ENCODE measurements around the gene PRRC2B.
"Not testable (repeated sequence)": the region's sequence is repeated elsewhere in the genome, so short reads cannot be mapped to it uniquely, and the experiment has no call there.

The PRRC2B gene

GRCh38 chr9:131438190-131438589, 44.3 kb downstream of the PRRC2B start:
- DNase-seq = no peak

GRCh38 chr9:131439224-131439623, 45.3 kb downstream of the PRRC2B start:
- DNase-seq = no peak

- DNase-seq = no peak
Measured at GRCh38 chr9:131441441-131441840, 47.6 kb downstream of the PRRC2B start.

GRCh38 chr9:131442351-131442750, 48.5 kb downstream of the PRRC2B start:
- no peak for DNase-seq

GRCh38 chr9:131443648-131444047, 49.8 kb downstream of the PRRC2B start:
- no peak for DNase-seq

- DNase-seq = no peak
Measured at GRCh38 chr9:131446276-131446675, 52.4 kb downstream of the PRRC2B start.

- DNase-seq = no peak
Measured at GRCh38 chr9:131447148-131447547, 53.3 kb downstream of the PRRC2B start.

GRCh38 chr9:131447600-131447999, 53.7 kb downstream of the PRRC2B start:
- no peak for DNase-seq

- no peak for DNase-seq
Measured at GRCh38 chr9:131448818-131449217, 54.9 kb downstream of the PRRC2B start.

DNA sequence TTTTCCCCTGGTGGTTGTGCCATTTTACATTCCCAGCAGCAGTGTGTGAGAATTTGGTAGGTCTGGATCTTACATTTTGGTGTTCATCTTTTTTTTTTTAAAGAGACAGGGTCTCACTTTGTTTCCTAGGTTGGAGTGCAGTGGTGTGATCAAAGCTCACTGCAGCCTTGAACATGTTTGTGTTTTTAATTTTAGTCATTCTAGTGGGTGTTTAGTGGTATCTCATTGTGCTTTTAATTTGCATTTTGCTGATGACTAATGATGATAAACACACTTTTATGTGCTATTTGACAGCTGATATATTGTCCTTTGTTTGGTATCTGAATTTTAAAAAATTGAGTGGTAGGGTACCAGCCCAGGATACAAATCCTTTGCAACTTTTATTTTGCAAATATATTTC, 55.4 kb downstream of the PRRC2B start:
- DNase-seq = no peak

DNA sequence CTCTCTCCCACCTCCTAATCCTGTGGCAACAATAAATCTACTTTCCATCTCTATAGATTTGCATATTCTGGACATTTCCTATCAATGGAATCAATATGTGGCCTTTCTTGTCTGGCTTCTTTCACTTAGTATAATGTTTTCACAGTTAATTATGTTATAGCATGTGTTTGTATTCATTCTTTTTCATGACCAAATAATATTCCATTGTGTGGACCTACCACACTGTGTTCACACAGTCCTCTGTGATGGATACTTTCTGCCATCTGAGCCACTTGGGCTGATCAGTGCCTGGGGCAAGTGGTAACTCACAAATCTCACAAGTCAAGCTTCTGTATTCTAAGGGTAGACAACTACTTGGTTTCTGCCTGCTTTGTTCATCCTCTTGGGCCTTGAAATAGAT, 60.1 kb downstream of the PRRC2B start:
- no peak for DNase-seq

DNA sequence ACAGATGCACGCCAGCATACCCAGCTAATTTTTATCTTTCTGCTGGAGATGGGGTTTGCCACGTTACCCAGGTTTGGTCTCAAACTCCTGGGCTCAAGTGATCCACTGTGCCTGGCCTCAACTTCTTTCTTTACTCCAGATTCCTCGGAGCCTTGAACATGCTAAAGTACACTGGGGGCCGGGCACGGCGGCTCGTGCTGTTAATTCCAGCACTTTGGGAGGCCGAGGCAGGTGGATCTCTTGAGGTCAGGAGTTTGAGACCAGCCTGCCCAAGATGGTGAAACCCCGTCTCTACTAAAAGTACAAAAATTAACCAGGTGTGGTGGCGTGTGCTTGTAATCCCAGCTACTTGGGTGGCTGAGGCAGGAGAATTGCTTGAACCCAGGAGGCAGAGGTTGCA, 61.8 kb downstream of the PRRC2B start:
- not testable (repeated sequence) for DNase-seq

- no peak for DNase-seq
Measured at GRCh38 chr9:131457746-131458145, 63.9 kb downstream of the PRRC2B start.

GRCh38 chr9:131459056-131459455, 65.2 kb downstream of the PRRC2B start:
- DNase-seq = no peak

DNA sequence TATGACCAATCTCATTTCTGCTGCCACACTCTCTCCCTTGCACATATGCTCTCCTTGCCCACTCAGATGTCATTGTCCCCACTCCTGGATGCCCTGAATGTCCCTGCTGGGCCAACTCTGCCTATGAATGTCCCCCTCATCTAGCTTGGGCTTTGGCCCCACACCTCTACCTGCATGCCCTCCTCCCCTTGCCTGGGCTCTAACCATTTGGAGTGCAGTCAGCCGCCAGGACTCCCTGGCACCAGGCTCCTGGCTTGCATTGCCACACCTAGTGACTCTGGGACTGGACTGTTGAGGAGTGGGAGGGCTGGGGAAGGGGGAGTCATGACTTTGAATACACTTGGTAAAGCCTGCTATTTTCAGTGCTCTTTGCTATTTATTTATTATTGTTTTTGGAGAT, 67.3 kb downstream of the PRRC2B start:
- no peak for DNase-seq

GRCh38 chr9:131464354-131465000, 70.6 kb downstream of the PRRC2B start:
- DNase-seq = no peak

DNA sequence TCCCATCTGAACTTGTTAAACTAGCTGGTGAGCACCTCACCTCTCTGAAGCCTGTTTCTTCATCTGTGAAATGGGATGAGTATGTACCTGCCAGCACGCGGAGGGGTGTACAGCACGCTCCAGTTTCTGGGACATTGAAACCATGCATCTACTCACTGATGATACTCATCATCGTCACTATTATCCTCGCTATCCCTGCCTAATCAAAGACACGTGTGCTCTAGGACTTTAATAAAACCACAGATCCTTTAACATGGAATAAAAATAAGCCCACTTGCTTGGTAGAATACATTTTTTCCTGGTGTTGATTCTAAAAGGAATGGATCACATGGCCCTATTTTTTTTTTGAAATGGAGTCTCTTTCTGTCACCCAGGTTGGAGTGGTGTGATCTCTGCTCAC, 71.5 kb downstream of the PRRC2B start:
- no peak for DNase-seq

GRCh38 chr9:131467214-131467935, 73.5 kb downstream of the PRRC2B start:
- DNase-seq = no peak

- no peak for DNase-seq
Measured at GRCh38 chr9:131468031-131468430, 74.1 kb downstream of the PRRC2B start.

- no peak for DNase-seq
Measured at GRCh38 chr9:131469356-131469755, 75.5 kb downstream of the PRRC2B start.

DNA sequence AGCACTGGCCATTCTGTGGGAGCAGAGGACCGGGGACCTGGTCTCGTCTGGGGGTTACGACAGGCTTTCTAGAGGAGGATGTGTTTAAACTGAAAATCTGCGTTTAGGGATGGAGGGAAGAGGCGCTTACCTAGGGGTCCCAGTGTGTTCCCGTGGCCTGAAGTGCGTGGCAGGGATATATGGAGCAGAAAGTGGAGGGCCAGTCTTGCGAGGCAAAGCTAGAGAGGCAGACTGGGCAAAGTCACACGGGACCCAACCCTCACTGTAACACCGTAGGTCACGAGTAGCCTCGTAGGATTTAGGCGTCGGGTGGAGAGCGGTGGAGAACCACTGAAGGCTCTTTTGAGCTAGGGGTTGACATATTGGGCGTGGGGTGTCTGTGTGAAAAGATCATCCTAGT, 76.1 kb downstream of the PRRC2B start:
- DNase-seq = no peak

DNA sequence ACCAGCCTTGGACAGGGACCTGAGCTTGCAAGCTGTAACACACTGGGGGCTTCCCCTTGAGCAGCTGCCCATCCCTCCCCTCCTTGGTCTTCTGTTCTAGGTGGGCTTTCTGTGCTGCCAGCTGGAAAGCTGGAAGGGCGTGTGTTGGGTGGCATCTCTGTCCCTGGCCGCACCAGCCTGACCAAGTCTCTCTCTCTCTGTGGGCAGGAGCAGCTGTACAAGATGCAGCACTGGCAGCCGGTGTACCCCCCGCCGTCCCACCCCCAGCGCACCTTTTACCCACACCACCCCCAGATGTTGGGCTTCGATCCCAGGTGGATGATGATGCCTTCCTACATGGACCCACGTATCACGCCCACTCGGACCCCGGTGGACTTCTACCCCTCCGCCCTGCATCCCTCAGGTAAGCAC, 76.7 kb downstream of the PRRC2B start:
- no peak for DNase-seq

GRCh38 chr9:131472085-131472484, 78.2 kb downstream of the PRRC2B start:
- DNase-seq = not testable (repeated sequence)

DNA sequence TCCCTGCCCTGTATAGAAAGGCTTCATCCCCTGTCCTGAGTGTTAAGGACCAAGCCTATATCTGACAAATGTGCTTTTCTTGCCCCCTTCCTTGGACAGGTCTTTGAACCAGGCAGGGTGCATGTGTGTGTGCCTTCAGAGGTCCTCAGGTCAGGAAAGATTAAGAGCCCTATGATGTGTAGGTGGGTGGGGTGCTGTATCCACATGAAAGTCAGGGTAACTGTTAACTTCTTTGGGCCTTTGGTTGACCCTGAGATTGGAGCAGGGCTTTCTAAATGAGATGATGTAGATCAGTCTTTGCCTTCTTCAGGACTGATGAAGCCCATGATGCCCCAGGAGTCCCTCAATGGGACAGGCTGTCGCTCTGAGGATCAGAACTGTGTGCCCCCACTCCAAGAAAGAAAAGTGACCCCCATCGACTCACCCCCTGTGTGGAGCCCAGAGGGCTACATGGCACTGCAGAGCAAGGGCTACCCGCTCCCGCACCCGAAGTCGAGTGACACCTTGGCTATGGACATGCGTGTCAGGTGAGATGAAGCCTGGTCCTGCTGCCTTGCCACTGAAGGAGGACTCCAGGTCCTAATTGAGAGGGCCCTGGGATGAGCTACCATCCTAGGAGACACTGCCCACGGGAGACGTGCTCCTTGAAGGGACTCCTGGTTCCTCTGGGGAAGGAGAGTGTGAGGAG, 79.5 kb downstream of the PRRC2B start:
- DNase-seq = no peak

All from NCI-H1930 (cell line).